Activated CD4-positive, alpha-beta T cell treated with anti-CD3 and anti-CD28 coated beads for 36 hours (primary cell): ENCODE results near the gene NIPSNAP2. TPM values are rescaled to one million over a fixed set of nuclear protein-coding genes. Genes with fewer than 3 reads are reported as not detected.

Experiments used
- ATAC-seq: fragments of 200-7000 bp; cut with Tn5 transposase; one replicate; pipeline ENCODE4 v1.10.0; 2021; ENCODE audit warnings: mild to moderate bottlenecking, moderate library complexity
- CTCF ChIA-PET: fragments of 350-600 bp; sonication (Branson Sonifier 250); formaldehyde crosslinking; loops from one replicate; lab custom pipeline; 2021; ENCODE audit warnings: antibody characterized with exemption; lab: Charles Lee
- POLR2A ChIA-PET: fragments of 350-600 bp; sonication (Branson Sonifier 250); formaldehyde crosslinking; loops from one replicate; lab custom pipeline; 2021; ENCODE audit warnings: antibody characterized with exemption, inconsistent platforms; lab: Charles Lee
- DNase-seq: peaks from one replicate; pipeline ENCODE4 v3.0.0-alpha.2; 2020
- H3K27ac Mint-ChIP-seq: one replicate; pipeline ENCODE4 v1.8.0; 2021; ENCODE audit warnings: mixed read lengths
- H3K27me3 Mint-ChIP-seq: one replicate; pipeline ENCODE4 v1.8.0; 2021; ENCODE audit warnings: mixed read lengths
- H3K36me3 Mint-ChIP-seq: one replicate; pipeline ENCODE4 v1.8.0; 2021; ENCODE audit warnings: low read depth, mixed read lengths
- H3K4me1 Mint-ChIP-seq: one replicate; pipeline ENCODE4 v1.8.0; 2021; ENCODE audit warnings: mixed read lengths
- H3K4me3 Mint-ChIP-seq: one replicate; pipeline ENCODE4 v1.8.0; 2021; ENCODE audit warnings: mild to moderate bottlenecking, moderate library complexity, mixed read lengths
- H3K9me3 Mint-ChIP-seq: one replicate; pipeline ENCODE4 v1.8.0; 2021; ENCODE audit warnings: low read depth, mixed read lengths
- intact Hi-C, 2 experiments: fragments of 100-400 bp; cut with DNase I in 1 of 2; cut with micrococcal nuclease in 1 of 2; formaldehyde crosslinking; loops; one replicate each; pipeline versions ENCODE4 v1.14.2 to v1.15.1; 2022 to 2024; cut with DNase I, micrococcal nuclease
- total RNA-seq, 2 experiments: library from RNA; stranded (reverse); gene quantifications; one replicate each; pipeline ENCODE4 v1.2.3, GENCODE V29; 2021

Gene NIPSNAP2
- total RNA-seq, 2 experiments from 2014 or later, result 60.5 to 69.8 TPM

DNA sequence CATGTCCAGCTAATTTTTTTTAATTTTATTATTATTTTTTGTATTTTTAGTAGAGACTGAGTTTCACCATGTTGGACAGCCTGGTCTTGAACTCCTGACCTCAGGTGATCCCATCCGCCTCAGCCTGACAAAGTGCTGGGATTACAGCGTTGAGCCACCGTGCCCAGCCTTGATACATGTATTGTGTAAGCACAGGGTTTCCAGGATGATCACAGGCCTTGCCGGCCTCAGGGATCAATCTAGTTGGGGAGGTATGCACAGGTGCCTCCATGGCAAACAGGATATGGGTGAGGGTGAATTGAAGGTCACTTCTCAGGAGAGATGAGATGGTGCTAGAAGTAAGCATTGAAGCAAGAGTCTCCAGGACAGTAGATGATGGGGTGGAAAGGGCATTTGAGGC is 7.2 kb upstream of the NIPSNAP2 start:
- H3K4me3 Mint-ChIP-seq, result no peak overlapping the region
- ATAC-seq (no peak), DNase-seq (no peak)
- POLR2A ChIA-PET, result no interaction called here
- no peaks in the 10 kb centered on the region for H3K9me3 Mint-ChIP-seq
- peaks cover 48% of the 10 kb centered on the region for H3K36me3 Mint-ChIP-seq
- no peaks in the 10 kb centered on the region for H3K27me3 Mint-ChIP-seq
- intact Hi-C loops, result loop anchor here in 1 of 2 experiments (10.0 kb wide), 1 partner anchor 192 kb away; no protein-coding TSS in a partner anchor
- CTCF ChIA-PET, result no interaction called here
- peaks cover 14% of the 10 kb centered on the region for H3K4me1 Mint-ChIP-seq
- H3K27ac Mint-ChIP-seq, result no peak overlapping the region

DNA sequence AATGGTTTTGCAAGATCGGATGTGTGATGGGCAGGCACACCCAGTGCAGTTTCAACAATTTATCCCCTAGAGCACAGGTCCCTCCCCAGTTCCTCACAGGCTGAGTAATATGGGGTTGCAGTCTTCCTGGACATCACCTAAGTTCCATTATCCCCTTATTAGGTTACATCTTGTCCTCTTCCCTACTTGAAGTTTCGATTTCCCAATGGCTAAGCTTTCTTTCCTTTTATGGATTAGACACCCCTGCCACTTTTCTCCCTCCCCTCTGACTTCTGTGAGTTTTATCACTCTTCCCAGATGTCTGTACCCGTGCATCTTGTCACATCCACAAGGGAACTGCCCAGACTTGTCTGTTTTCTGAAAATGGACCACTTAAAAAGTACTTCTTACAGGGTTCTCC is 2.4 kb upstream of the NIPSNAP2 start:
- Mint-ChIP-seq H3K36me3 (peaks cover 18% of the 10 kb centered on the region), H3K4me3 (no peak overlapping the region), H3K27me3 (no peaks in the 10 kb centered on the region), H3K4me1 (peaks cover 23% of the 10 kb centered on the region), H3K27ac (no peak overlapping the region), H3K9me3 (no peaks in the 10 kb centered on the region)
- intact Hi-C loops, result loop anchor here in 1 of 2 experiments (5.0 kb wide), 1 partner anchor 320 kb away; no protein-coding TSS in a partner anchor
- no peak for ATAC-seq
- POLR2A ChIA-PET, result no interaction called here
- no peak for DNase-seq
- CTCF ChIA-PET, result interaction anchor here (0.6 kb wide), 1 partner anchor 16 kb away, joined by 4 read pairs; no protein-coding TSS in a partner anchor

DNA sequence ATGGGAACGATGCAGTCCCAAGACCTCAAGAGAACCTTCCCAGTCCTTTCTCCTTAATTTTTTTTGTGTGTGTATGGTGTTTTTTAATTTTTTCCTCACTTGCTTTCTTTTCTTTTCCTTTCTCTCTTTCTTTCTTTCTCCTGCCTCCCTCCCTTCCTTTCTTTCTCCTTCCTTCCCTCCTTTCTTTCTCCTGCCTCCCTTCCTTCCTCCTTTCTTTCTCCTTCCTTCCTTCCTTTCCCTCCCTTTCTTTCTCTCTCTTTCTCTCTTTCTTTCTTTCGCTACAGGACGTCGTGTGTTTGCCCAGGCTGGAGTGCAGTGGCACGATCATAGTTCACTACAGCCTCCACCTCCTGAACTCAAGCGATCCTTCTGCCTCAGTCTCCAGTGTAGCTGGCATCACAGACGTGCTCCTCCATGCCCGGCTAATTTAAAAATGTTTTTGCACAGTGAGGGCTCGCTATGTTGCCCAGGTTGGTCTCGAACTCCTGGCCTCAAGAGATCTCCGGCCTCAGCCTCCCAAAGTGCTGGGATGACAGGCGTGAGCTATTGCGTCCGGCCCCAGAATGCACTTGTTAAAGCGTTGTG is 709 bp upstream of the NIPSNAP2 start:
- Mint-ChIP-seq H3K27ac (peak overlapping the region; percentile 69), H3K36me3 (peaks cover 17% of the 10 kb centered on the region), H3K9me3 (no peaks in the 10 kb centered on the region), H3K4me3 (peak overlapping the region; percentile 64), H3K27me3 (no peaks in the 10 kb centered on the region), H3K4me1 (peaks cover 28% of the 10 kb centered on the region)
- ATAC-seq (no peak), DNase-seq (no peak)
- POLR2A ChIA-PET, result interaction anchor here (0.6 to 0.8 kb wide), 4 partner anchors 200 to 322 kb away, joined by 3 to 7 read pairs (median 4); no protein-coding TSS in a partner anchor
- CTCF ChIA-PET, result interaction anchor here (0.5 to 1.9 kb wide), 5 partner anchors 8 to 396 kb away, joined by 3 to 4 read pairs (median 3); no protein-coding TSS in a partner anchor
- intact Hi-C loops, result loop anchor here (1.0 to 5.0 kb wide), 7 partner anchors 12 to 322 kb away; partner anchors contain the start of genes MRPS17 (in 2 of the 2), CCT6A (in 1 of the 2), CHCHD2 (in 1 of the 2) and PSPH (in 1 of the 2)

DNA sequence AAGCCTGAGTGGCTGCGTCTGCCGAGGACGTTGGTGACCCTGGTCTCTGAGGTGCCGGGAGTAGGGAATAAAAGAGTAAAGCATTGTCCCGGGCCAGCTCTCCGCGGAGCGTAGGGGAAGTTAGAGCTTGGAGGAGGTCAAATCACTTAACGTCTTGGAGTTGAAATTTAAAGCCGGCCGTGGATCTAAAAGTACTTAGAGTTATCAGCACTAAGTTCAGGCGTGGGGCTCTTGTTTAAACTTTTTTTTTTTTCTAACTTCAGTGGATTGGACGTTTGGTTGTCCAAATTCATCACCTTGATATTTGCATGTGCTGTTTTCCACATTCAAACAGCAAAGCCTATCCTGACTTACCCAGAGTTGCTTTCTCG is 700 bp downstream of the NIPSNAP2 start:
- CTCF ChIA-PET, result interaction anchor here (0.6 to 1.5 kb wide), 8 partner anchors 10 to 324 kb away, joined by 3 to 6 read pairs (median 4); partner anchors contain the start of genes CCT6A and PSPH
- no peaks in the 10 kb centered on the region for H3K9me3 Mint-ChIP-seq
- peak overlapping the region; percentile 86 for H3K4me3 Mint-ChIP-seq
- peak overlapping the region; percentile 90 for H3K27ac Mint-ChIP-seq
- no peak for ATAC-seq
- POLR2A ChIA-PET, result no interaction called here
- no peak for DNase-seq
- H3K4me1 Mint-ChIP-seq, result peaks cover 36% of the 10 kb centered on the region
- no peaks in the 10 kb centered on the region for H3K27me3 Mint-ChIP-seq
- intact Hi-C loops, result loop anchor here in 1 of 2 experiments (5.0 kb wide), 1 partner anchor 87 kb away; the partner anchor contains the start of genes CCT6A and PSPH
- peaks cover 19% of the 10 kb centered on the region for H3K36me3 Mint-ChIP-seq

DNA sequence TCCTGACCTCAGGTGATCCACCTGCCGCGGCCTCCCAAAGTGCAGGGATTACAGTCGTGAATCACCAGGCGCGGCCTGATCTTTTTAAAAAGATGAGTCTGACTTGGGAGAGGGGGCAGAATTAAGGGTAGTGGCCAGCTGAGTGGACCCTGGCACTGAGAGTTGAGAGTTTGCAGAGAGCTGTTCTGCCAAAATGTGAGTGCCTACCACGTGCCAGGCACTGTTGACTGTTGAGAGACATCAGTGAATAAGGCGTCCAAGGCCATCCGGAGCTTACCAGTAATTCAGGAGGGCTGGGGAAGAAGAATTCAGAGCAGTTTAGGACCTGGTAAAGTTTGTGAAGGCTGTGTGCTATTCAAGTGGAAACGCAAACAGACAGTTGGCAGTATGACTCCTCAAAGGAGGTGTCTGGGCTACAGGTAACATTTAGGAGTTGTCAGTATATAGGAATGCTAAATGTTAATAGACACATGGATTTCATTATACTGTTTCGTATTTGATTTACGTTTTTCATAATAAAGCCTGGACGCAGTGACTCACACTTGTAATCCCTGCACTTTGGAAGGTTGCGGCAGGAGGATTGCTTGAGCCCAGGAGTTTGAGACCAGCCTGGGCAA is 1.5 kb downstream of the NIPSNAP2 start:
- H3K27ac Mint-ChIP-seq, result peak overlapping the region; percentile 42
- ChIA-PET CTCF (interaction anchor here (1.5 kb wide), 1 partner anchor 11 kb away, joined by 6 read pairs; no protein-coding TSS in a partner anchor), POLR2A (interaction anchor here (1.2 kb wide), 1 partner anchor 85 kb away, joined by 4 read pairs; the partner anchor contains the start of gene PSPH)
- intact Hi-C loops, result loop anchor here in 1 of 2 experiments (5.0 kb wide), 1 partner anchor 86 kb away; the partner anchor contains the start of genes CCT6A and PSPH
- peak overlapping the region; percentile 86 for H3K4me3 Mint-ChIP-seq
- no peaks in the 10 kb centered on the region for H3K9me3 Mint-ChIP-seq
- DNase-seq (no peak), ATAC-seq (no peak)
- H3K4me1 Mint-ChIP-seq, result peaks cover 40% of the 10 kb centered on the region
- peaks cover 22% of the 10 kb centered on the region for H3K36me3 Mint-ChIP-seq
- no peaks in the 10 kb centered on the region for H3K27me3 Mint-ChIP-seq

DNA sequence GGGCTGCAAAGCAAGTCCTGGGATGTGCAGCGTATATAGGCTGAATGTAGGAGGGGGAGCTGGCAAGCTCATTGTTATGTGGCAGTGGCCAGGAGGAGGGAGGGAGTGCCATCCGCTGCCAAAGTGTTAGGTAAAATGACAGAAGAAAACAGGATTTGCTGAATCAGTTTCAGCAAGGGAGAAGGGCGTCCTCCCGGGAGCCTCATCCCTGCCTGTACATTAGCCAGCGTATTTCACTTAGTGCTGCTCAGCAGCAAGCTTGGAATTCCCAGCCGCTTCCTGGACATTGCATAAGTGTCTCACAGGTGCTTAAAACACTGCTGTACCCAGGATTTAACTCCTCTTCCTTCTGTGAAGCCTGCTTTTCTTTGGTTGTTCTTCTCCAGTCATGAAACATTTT is 2.5 kb downstream of the NIPSNAP2 start:
- intact Hi-C loops, result loop anchor here in 1 of 2 experiments (5.0 kb wide), 1 partner anchor 85 kb away; the partner anchor contains the start of genes CCT6A and PSPH
- ChIA-PET POLR2A (no interaction called here), CTCF (interaction anchor here (0.7 kb wide), 1 partner anchor 533 kb away, joined by 3 read pairs; no protein-coding TSS in a partner anchor)

DNA sequence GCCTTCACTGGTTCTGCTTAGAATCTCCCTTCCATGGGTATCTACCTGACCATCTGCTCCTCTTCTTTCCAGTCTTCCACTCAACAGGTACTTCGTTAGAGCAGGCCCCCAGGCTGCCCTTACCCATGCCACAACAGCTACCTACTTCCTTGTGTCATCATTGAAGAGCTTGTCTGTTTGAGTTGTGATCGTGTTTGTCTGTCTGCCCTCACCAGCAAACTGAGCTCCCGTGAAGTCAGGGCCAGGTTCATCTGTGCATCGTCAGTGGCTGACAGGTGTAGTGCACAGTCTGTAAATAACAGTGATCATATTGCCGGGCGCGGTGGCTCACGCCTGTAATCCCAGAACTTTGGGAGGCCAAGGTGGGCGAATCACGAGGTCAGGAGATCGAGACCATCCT is 5.0 kb downstream of the NIPSNAP2 start:
- Mint-ChIP-seq H3K36me3 (peaks cover 22% of the 10 kb centered on the region), H3K4me3 (no peak overlapping the region), H3K9me3 (no peaks in the 10 kb centered on the region), H3K27ac (no peak overlapping the region), H3K27me3 (no peaks in the 10 kb centered on the region), H3K4me1 (peaks cover 34% of the 10 kb centered on the region)
- no peak for DNase-seq
- POLR2A ChIA-PET, result no interaction called here
- CTCF ChIA-PET, result interaction anchor here (2.1 kb wide), 1 partner anchor 9 kb away, joined by 8 read pairs; no protein-coding TSS in a partner anchor
- intact Hi-C loops, result loop anchor here in 1 of 2 experiments (5.0 kb wide), 1 partner anchor 83 kb away; the partner anchor contains the start of genes CCT6A and PSPH
- ATAC-seq, result no peak

More for the DNA sequence above, 2.5 kb downstream of the NIPSNAP2 start:
- Mint-ChIP-seq H3K27ac (no peak overlapping the region), H3K27me3 (no peaks in the 10 kb centered on the region), H3K36me3 (peaks cover 22% of the 10 kb centered on the region), H3K4me1 (peaks cover 42% of the 10 kb centered on the region), H3K4me3 (no peak overlapping the region), H3K9me3 (no peaks in the 10 kb centered on the region)
- DNase-seq (no peak), ATAC-seq (no peak)

DNA sequence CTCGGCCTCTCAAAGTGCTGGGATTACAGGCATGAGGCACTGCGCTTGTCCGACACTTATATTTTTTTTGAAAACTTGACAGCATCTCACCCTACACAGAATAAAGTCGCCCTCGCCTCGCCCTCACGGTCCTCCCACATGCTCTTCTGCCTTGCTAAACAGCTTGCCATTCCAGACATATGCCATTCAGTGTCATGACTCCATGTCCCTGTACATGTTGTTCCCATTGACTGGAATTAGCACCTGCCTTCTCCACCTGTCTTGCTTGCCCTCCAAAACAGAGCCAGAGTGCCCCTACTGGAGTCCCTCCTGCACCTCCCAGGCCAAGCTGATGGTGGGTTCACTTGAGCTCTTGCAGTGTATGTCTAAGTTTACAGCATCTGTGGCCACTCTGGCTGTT is 6.2 kb downstream of the NIPSNAP2 start:
- DNase-seq (no peak), ATAC-seq (no peak)
- Mint-ChIP-seq H3K4me1 (peaks cover 29% of the 10 kb centered on the region), H3K9me3 (no peaks in the 10 kb centered on the region), H3K27me3 (no peaks in the 10 kb centered on the region), H3K27ac (no peak overlapping the region), H3K36me3 (peaks cover 22% of the 10 kb centered on the region), H3K4me3 (no peak overlapping the region)
- ChIA-PET POLR2A (no interaction called here), CTCF (interaction anchor here (2.1 kb wide), 1 partner anchor 8 kb away, joined by 8 read pairs; no protein-coding TSS in a partner anchor)
- intact Hi-C loops, result no loop called here

DNA sequence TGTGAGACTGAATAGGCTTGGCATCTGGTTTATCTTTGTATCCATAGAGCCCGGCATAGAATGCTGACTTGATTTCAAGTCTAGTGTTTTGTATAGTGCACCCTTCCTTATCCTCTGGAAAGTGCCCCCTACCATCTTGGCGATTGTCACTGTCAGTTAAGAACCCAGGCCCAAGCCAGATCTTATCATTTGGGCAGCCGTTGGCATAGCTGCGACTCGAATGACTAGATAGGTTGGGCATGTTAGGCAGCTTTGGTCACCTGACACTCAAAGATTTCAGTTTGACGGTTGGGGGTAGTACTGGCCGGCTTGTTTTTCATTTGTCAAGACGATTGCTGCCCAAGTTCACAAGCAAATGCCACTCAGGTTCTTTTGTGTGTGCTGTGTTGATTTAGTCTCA is 6.6 kb downstream of the NIPSNAP2 start:
- H3K9me3 Mint-ChIP-seq, result no peaks in the 10 kb centered on the region
- intact Hi-C loops, result no loop called here
- peaks cover 25% of the 10 kb centered on the region for H3K4me1 Mint-ChIP-seq
- ChIA-PET POLR2A (interaction anchor here (0.5 kb wide), 1 partner anchor 78 kb away, joined by 3 read pairs; no protein-coding TSS in a partner anchor), CTCF (interaction anchor here (1.2 to 2.1 kb wide), 2 partner anchors 8 to 104 kb away, joined by 5 to 8 read pairs; no protein-coding TSS in a partner anchor)
- H3K27ac Mint-ChIP-seq, result peak overlapping the region; percentile 15
- ATAC-seq (no peak), DNase-seq (no peak)
- H3K4me3 Mint-ChIP-seq, result no peak overlapping the region
- H3K27me3 Mint-ChIP-seq, result no peaks in the 10 kb centered on the region
- peaks cover 19% of the 10 kb centered on the region for H3K36me3 Mint-ChIP-seq

DNA sequence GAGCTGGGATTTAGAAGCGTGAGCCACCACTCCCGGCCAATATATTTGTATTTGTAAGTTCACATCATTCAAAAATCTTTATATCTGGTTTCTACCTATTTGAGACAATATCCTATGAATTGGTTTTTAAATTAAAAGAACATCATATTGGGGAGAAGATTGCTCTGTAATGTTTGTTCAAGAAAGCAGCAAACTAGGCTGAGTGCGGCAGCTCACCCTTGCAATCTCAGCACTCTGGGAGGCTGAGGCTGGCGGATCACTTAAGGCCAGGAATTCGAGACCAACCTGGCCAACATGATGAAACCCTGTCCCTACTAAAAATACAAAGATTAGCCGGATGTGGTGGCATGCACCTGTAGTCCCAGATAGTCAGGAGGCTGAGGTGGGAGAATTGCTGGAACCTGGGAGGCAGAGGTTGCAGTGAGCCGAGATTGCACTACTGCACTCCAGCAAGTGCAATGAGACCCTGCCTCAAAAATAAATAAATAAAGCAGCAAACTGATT is 9.4 kb downstream of the NIPSNAP2 start:
- Mint-ChIP-seq H3K4me1 (peaks cover 17% of the 10 kb centered on the region), H3K27ac (no peak overlapping the region), H3K36me3 (peaks cover 12% of the 10 kb centered on the region), H3K27me3 (no peaks in the 10 kb centered on the region), H3K4me3 (no peak overlapping the region), H3K9me3 (no peaks in the 10 kb centered on the region)
- ATAC-seq (no peak), DNase-seq (no peak)
- ChIA-PET POLR2A (no interaction called here), CTCF (no interaction called here)
- intact Hi-C loops, result no loop called here
